ACC112 (cell line): ENCODE measurements around the gene SMC1A.
A peak's percentile ranks its signal among the peaks of the same experiment; 100 is the strongest.
"Not testable (repeated sequence)": the region's sequence is repeated elsewhere in the genome, so short reads cannot be mapped to it uniquely, and the experiment has no call there.

ENCODE experiments used
- H2AFZ ChIP-seq: fragments of 200-600 bp; sonication (generic); one replicate; pipeline ENCODE4 v1.6.0; 2017; ENCODE audit warnings: antibody characterized with exemption, low read length; ENCODE audit not compliant: unreplicated experiment
- H3K27ac ChIP-seq: fragments of 200-600 bp; sonication (generic); 2 replicates; pipeline ENCODE4 v1.5.1; 2014; ENCODE audit warnings: low read depth, mild to moderate bottlenecking, antibody characterized with exemption, low read length, moderate library complexity
- H3K27me3 ChIP-seq: fragments of 200-600 bp; sonication (generic); 2 replicates; pipeline ENCODE4 v1.6.1; 2014; ENCODE audit warnings: mild to moderate bottlenecking, antibody characterized with exemption, low read length, moderate library complexity, mixed read lengths; ENCODE audit not compliant: insufficient read depth
- H3K36me3 ChIP-seq: fragments of 200-600 bp; sonication (generic); 2 replicates; pipeline ENCODE4 v1.6.1; 2016; ENCODE audit warnings: mild to moderate bottlenecking, antibody characterized with exemption, low read length, moderate library complexity, mixed read lengths; ENCODE audit not compliant: insufficient read depth
- H3K4me1 ChIP-seq: fragments of 200-600 bp; sonication (generic); one replicate; pipeline ENCODE4 v1.6.1; 2016; ENCODE audit warnings: low read length, mixed read lengths; ENCODE audit not compliant: insufficient read depth, unreplicated experiment, control insufficient read depth
- H3K4me3 ChIP-seq: fragments of 200-600 bp; sonication (generic); 2 replicates; pipeline ENCODE4 v1.5.1; 2014; ENCODE audit warnings: mild to moderate bottlenecking, low read depth, low read length
- H3K79me2 ChIP-seq: fragments of 200-600 bp; sonication (generic); one replicate; pipeline ENCODE4 v1.6.0; 2016; ENCODE audit warnings: low read length; ENCODE audit not compliant: control insufficient read depth, unreplicated experiment, insufficient read depth

The SMC1A gene

GRCh38 chrX:53422086-53422860 lies at the start of gene SMC1A:
TSS of gene SMC1A (minus strand) at chrX:53422654. CDS start at chrX:53422600, 54 bp downstream.
- Histone ChIP-seq H3K36me3 (no peaks in the 10 kb centered on the region), H3K4me1 (no peaks in the 10 kb centered on the region), H3K79me2 (peaks cover 41% of the 10 kb centered on the region), H2AFZ (peak within 1 kb of the TSS; percentile 22), H3K4me3 (peak within 1 kb of the TSS; percentile 90), H3K27me3 (no peaks in the 10 kb centered on the region), H3K27ac (peak within 1 kb of the TSS; percentile 97)

- Histone ChIP-seq H3K4me3 (no peak overlapping the region), H3K36me3 (no peaks in the 10 kb centered on the region), H3K27ac (no peak overlapping the region), H3K27me3 (no peaks in the 10 kb centered on the region), H2AFZ (no peak overlapping the region), H3K4me1 (no peaks in the 10 kb centered on the region), H3K79me2 (no peaks in the 10 kb centered on the region)
Observed at GRCh38 chrX:53471346-53471745, 48.9 kb upstream of the SMC1A start.

GRCh38 chrX:53468659-53469058 lies 46.2 kb upstream of the SMC1A start:
- not testable (repeated sequence) for H2AFZ ChIP-seq, H3K4me3 ChIP-seq, H3K27me3 ChIP-seq, H3K27ac ChIP-seq, H3K79me2 ChIP-seq, H3K36me3 ChIP-seq, H3K4me1 ChIP-seq

GRCh38 chrX:53458082-53458481 lies 35.6 kb upstream of the SMC1A start:
- no peaks in the 10 kb centered on the region for H3K27me3 ChIP-seq
- H2AFZ ChIP-seq = peak overlapping the region; percentile 83
- no peaks in the 10 kb centered on the region for H3K36me3 ChIP-seq
- H3K27ac ChIP-seq = peak overlapping the region; percentile 40
- peak overlapping the region; percentile 50 for H3K4me3 ChIP-seq
- H3K4me1 ChIP-seq = no peaks in the 10 kb centered on the region
- no peaks in the 10 kb centered on the region for H3K79me2 ChIP-seq

- Histone ChIP-seq H3K27ac (peak overlapping the region; percentile 64), H2AFZ (no peak overlapping the region), H3K27me3 (no peaks in the 10 kb centered on the region), H3K4me1 (no peaks in the 10 kb centered on the region), H3K36me3 (no peaks in the 10 kb centered on the region), H3K4me3 (no peak overlapping the region), H3K79me2 (no peaks in the 10 kb centered on the region)
Observed at GRCh38 chrX:53456254-53456653, 33.8 kb upstream of the SMC1A start.

GRCh38 chrX:53452812-53453211 lies 30.4 kb upstream of the SMC1A start:
- H3K27ac ChIP-seq = no peak overlapping the region
- H3K27me3 ChIP-seq = no peaks in the 10 kb centered on the region
- H3K79me2 ChIP-seq = no peaks in the 10 kb centered on the region
- H3K4me3 ChIP-seq = no peak overlapping the region
- H3K36me3 ChIP-seq = no peaks in the 10 kb centered on the region
- H3K4me1 ChIP-seq = no peaks in the 10 kb centered on the region
- no peak overlapping the region for H2AFZ ChIP-seq

- H2AFZ ChIP-seq = no peak overlapping the region
- no peak overlapping the region for H3K4me3 ChIP-seq
- H3K79me2 ChIP-seq = no peaks in the 10 kb centered on the region
- H3K27ac ChIP-seq = no peak overlapping the region
- H3K36me3 ChIP-seq = no peaks in the 10 kb centered on the region
- H3K4me1 ChIP-seq = no peaks in the 10 kb centered on the region
- H3K27me3 ChIP-seq = no peaks in the 10 kb centered on the region
Observed at GRCh38 chrX:53449632-53450031, 27.2 kb upstream of the SMC1A start.

- Histone ChIP-seq H3K27ac (no peak overlapping the region), H3K36me3 (no peaks in the 10 kb centered on the region), H3K79me2 (no peaks in the 10 kb centered on the region), H3K4me3 (no peak overlapping the region), H2AFZ (no peak overlapping the region), H3K4me1 (no peaks in the 10 kb centered on the region), H3K27me3 (no peaks in the 10 kb centered on the region)
Observed at GRCh38 chrX:53447441-53447840, 25.0 kb upstream of the SMC1A start.

- Histone ChIP-seq H3K4me3 (no peak overlapping the region), H2AFZ (no peak overlapping the region), H3K79me2 (no peaks in the 10 kb centered on the region), H3K27me3 (no peaks in the 10 kb centered on the region), H3K4me1 (no peaks in the 10 kb centered on the region), H3K36me3 (no peaks in the 10 kb centered on the region), H3K27ac (no peak overlapping the region)
Observed at GRCh38 chrX:53445977-53446376, 23.5 kb upstream of the SMC1A start.

- H3K79me2 ChIP-seq = no peaks in the 10 kb centered on the region
- no peak overlapping the region for H3K27ac ChIP-seq
- H2AFZ ChIP-seq = no peak overlapping the region
- H3K4me1 ChIP-seq = peaks cover 6% of the 10 kb centered on the region
- H3K36me3 ChIP-seq = no peaks in the 10 kb centered on the region
- peak overlapping the region; percentile 74 for H3K4me3 ChIP-seq
- H3K27me3 ChIP-seq = no peaks in the 10 kb centered on the region
Observed at GRCh38 chrX:53442322-53442631, 19.8 kb upstream of the SMC1A start.

- Histone ChIP-seq H3K4me1 (peaks cover 6% of the 10 kb centered on the region), H3K4me3 (peak overlapping the region; percentile 74), H3K27ac (no peak overlapping the region), H3K79me2 (no peaks in the 10 kb centered on the region), H3K27me3 (no peaks in the 10 kb centered on the region), H2AFZ (peak overlapping the region; percentile 62), H3K36me3 (no peaks in the 10 kb centered on the region)
Observed at GRCh38 chrX:53441531-53442321, 19.3 kb upstream of the SMC1A start.
